Caki2 (cell line): ENCODE results near the gene TBX10. TPM values are rescaled to one million over a fixed set of nuclear protein-coding genes. Genes with fewer than 3 reads are reported as not detected.
"Not testable (repeated sequence)": the region's sequence is repeated elsewhere in the genome, so short reads cannot be mapped to it uniquely, and the experiment has no call there.

Source experiments
- DNase-seq: peaks from one replicate; pipeline ENCODE4 v3.0.0-alpha.2; 2015; ENCODE audit warnings: low read depth
- in situ Hi-C: cut with HindIII; loops from 2 replicates; pipeline ENCODE4 v1.10.0; 2016; ENCODE audit warnings: low sequenced_read_pairs, low pct_unique_long_range_greater_than_20kb, mixed read lengths
- total RNA-seq: library from RNA; depleted of rRNA; stranded (reverse); fragments of >200 nt; shearing (Covaris generic); gene quantifications from 2 replicates; pipeline ENCODE4 v1.2.3, GENCODE V29; 2014; ENCODE audit warnings: low replicate concordance

The TBX10 gene
- total RNA-seq, 1 experiment from 2014 or later, result not detected

DNA sequence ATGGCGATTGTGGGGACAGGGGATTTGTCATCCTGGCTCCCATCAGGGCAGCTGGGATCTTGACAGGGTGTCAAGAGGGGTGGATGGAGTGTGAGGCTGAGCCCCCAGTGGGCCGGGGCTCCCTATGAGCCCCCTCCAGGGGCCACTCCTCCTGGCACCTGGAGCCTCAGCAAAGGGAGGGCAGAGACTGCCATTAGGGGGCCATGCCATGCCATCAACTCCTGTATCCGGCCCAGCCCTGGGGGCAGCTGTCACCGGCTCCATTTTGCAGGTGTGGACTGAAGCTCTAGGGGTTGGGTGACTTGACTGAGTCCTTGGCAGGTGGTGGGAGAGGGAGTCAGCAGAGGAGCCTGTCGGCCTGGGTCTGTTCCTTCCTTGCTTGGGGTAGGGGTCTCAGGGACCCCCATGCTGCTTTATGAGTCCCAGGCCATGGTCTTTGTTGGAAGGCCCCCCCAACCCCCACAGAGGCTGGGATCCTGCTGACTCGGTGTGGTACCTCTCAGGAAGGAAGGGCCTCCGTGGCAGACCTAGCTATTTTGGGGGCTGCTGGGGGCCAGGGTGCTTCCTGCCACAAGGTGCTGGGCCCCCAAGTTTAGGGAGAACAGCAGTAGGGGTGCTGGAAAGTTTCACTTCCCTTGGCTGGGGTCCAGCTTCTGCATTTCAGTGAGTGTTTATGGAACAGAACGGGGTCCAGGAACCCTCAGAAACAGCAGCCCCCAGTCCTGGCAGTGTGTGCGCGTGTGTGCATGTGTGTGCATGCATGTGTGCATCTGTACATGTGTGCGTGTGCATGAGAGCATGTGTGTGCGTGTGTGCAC is 9.4 kb upstream of the TBX10 start:
- DNase-seq, result no peak
- in situ Hi-C loops, result no loop called here

- in situ Hi-C loops, result no loop called here
These were observed 8.7 kb upstream of the TBX10 start for GRCh38 chr11:67648140-67648795.

DNA sequence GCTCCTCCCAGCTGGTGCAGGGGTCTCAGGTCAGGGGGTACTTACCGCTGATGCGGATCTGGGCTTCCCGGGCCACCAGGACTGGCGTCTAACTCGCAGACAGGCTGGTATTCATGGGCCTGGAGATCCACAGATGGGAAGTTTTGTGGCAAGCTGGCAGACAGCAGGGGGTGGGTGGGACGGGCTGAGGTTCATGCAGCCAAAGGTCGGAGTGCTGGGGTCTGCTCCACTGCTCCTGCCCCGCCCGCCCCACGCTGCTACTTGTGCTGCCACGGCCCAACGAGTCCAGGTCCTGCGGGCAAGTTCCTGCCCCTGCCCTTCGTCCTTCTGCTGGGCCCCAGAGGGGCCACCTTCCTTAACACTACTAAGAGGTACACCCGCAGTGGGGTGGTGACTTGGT is 7.9 kb upstream of the TBX10 start:
- in situ Hi-C loops, result no loop called here

More at GRCh38 chr11:67648140-67648795, 8.7 kb upstream of the TBX10 start:
- DNase-seq, result no peak

GRCh38 chr11:67646535-67647336 is 7.2 kb upstream of the TBX10 start:
- no peak for DNase-seq
- in situ Hi-C loops, result no loop called here

More for the DNA sequence above, 7.9 kb upstream of the TBX10 start:
- DNase-seq, result no peak

- in situ Hi-C loops, result no loop called here
- DNase-seq, result no peak
These were observed 6.2 kb upstream of the TBX10 start for GRCh38 chr11:67645521-67646461.

DNA sequence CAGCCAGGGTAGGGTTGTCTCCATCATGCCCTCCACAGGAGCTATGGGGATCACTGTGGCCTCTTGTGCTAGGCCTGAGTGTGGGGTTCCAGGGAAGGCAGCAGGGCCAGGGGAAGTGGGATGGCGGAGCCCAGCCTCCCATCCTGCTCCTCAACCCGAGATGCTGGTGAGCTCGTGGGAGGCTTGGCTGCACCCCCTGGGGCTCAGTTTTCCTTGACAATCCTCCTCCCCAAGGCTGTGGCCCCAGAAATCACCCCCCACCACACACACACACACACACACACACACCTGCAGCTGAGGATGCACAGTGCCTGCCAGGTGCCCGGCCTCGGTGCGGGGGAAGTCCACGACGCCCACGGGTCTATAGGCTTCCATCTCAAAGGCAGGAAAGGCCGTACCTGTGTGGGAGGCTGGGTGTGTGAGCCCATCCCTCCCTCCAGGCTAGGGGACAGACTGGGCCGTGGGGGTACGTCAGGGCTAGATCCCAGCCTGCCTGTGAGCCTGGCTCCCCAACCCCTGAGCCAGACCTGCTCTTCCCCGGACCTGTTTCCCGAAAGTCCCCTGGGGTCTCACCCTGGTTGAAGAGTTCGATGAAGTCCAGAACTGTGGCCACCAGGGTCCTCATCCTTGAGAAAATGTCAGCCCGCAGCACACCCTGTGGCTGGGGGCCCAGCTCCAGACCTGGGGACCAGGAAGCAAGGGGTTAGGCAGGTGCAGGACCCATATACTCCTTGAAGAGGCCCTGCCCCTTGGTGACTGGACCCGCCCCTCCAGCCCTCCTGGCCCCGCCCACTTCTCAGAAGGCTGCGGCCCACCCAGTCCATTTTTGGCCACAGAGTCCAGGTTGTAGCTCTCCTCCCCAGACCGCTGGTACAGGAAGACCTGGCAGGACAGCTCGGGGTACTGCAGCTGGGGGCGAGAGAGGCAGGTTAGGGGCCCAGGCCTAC is 5.2 kb upstream of the TBX10 start:
- no peak for DNase-seq
- in situ Hi-C loops, result no loop called here

DNA sequence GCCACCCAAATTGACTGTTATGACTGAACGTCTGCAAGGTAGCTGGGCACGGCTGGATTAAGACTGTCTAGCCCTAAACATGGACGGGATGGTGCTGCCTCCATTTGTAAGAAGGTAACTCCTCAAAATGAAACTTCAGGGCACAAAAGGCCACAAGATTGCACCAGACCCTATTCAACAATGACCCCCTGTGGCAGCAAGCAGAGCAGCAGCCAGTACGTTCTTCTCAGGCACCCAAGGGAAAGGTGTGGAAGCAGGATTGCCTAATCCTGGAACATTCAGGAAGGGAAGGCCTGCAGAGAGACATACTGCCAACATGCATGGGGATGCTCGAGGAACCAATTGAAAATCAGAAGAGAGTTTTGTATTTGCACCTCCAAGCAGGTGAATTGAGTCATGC is 4.5 kb upstream of the TBX10 start:
- no peak for DNase-seq
- in situ Hi-C loops, result no loop called here

DNA sequence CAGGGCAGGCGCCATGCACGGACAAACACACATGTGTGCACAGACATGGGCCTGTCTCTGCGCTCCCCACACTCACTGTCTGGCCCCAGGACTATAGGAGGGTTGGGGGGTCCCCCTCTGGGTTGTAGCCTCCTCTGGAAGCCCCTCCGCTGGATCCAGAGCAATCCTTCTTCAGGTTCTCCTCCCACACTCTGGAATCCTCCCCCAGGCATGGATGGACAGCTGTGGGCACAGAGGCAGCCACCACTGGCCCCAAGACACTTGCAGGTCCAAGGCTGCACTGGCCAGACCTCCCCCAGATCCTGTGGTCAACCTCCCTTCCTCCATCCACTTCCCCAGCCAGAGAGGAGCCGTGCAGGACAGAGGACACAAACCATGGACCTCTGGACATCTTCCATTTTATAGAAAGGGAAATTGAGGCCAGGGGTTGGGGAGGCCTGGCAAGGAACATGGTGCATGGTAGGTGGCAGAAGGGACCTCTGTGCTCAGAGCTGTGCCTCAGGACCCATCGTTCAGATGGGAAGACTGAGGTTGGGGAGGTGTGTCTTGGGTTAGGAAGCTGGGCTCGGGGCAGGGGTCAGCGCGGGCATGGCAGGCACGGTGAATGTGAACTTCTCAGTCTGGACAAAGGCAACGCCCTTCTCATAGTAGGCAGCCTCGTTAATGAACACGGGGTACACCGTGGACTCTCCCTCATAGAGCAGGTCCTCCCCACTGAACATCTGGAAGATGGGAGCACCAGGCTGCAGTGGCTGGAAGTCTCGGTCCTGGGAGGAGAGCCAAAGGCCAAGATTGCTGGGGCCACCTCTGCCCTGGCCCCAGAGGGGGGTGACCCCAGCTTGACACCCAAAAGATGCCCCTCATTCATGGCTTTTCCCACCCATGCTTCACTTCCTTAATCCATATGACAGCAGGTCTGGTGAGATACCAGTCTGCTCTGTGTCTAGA is 2.9 kb upstream of the TBX10 start:
- no peak for DNase-seq
- in situ Hi-C loops, result no loop called here

DNA sequence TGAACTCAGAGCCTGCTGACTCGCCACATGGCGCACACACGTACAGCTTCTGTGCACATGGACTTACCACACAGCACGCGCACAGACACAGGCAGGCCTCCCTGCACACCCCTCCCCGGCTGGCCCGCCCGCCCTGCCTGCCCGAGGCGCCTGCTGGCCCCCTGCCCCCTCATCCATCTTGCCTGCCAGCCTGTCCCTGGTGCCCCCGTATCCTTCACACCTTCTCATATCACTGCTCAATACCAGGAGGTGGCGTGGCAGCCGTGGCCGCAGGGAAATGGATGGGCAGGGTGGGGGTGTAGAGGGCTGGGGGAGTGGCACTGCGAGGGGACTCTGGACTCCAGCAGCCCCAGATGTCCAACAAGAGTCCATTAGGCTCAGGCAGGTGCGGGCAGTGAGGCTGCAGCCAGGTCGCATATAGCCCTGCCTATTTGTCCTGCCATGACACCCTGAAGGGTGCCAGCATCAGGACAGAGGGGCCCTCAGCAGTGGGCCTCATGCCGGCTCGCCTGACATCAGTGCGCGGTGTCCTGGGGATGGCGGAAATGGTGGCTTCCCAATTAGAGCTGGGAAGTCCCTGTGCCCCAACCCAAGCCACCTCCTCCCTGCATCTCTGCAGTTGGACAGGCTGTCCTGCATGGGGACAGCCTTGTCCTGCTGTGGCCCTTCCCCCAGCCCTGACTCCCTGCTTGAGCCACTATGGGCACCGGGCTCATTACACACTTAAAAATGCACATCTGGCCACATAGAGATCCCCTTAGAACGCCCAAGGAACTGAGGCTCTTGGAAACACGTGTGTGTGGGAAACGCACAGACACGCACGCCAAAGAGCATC is 2.0 kb upstream of the TBX10 start:
- in situ Hi-C loops, result no loop called here
- DNase-seq, result no peak

- no peak for DNase-seq
- in situ Hi-C loops, result no loop called here
These were observed 1.3 kb upstream of the TBX10 start for GRCh38 chr11:67640758-67641337.

DNA sequence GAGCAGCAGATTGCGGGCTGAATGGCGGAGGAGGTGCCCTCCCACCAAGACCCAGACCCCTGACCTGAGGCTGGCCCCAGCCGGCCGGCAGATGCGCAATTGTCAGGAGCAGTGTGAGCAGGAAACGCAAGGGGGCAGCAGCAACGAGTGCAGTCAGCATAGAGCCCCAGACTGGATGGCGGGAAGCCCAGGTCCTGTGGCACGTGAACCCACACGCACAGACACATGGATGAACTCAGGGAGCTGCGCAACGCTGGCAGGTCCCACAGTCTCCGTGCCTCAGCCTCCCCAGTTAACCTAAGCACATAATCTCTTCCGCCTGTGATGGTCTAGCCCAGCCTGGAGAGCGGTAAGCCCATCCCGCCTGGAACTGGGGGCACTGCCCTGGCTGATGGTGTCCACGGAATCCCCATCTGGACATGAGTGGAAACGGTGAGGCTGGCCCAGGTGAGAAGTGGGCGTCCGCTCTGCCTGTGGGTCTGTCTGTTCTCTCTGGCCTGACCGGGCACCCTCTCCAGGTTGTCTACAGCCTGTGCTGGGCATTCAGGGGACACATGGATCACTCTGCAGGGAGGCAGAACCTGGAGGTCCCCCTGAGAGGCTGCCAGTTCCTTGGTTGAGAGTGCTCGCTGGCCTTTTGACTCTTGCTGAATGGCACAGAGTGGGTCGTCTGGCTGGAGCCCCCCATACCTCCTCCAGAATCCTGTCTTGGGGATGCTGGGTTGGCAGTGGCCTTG is 626 bp upstream of the TBX10 start:
- in situ Hi-C loops, result no loop called here
- no peak for DNase-seq

DNA sequence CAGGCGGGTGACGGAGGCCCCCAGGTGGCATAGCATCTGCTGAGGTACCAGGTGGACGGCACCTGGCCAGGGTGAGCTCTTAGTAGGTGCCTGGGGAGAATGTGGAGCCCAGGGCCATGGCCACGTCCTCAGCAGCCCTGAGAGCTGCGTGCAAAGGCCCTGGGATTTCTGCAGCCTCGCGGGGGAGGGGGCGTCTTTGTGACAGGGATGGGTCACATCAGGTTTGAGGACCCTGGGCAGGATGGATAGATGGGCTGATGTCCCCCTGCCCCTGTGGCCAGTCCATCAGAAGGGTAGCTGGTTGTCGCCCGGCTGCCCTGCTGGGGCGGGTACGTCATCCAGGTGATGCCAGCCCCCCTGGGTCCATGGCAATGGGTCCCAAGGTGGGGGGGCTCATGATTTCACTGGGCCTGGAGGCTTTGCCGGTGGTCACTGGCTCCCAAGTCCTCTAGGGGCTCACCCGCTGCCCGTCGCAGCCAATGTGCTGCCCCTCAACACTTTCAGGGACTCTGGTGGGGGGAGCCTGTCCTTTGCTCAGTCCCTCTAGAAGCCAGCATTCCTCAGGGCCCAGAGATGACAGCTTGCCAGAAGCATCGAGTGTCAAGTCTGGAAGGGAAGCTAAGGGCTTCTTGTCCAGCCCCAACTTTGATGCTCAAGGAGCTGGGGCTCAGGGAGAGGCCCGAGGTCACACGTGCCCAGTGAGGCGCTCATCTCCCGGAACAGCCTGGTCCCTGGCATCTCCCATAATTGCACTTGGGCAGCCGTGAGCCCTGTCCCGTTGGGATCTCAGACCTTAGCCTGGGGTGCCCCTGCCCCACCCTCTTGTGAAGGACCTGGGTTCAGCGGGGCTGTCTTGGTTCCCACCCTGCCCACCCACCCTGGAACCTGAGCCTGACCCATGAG is 777 bp downstream of the TBX10 start:
- in situ Hi-C loops, result no loop called here
- no peak for DNase-seq

GRCh38 chr11:67637441-67637840 is 2.1 kb downstream of the TBX10 start:
- in situ Hi-C loops, DNase-seq: not testable (repeated sequence)
